Hepatocyte (in vitro differentiated cells): ENCODE results near the gene KCNQ5.

Experiments
- CTCF ChIP-seq: fragments of 200-600 bp; sonication (generic); IDR thresholded peaks from 2 replicates; pipeline ENCODE4 v1.5.1; 2016; ENCODE audit warnings: antibody characterized with exemption, mild to moderate bottlenecking; ENCODE audit not compliant: poor library complexity
- EZH2 ChIP-seq: fragments of 200-600 bp; sonication (generic); IDR thresholded peaks from 2 replicates; pipeline ENCODE4 v1.6.1; 2016; ENCODE audit warnings: antibody characterized with exemption, mild to moderate bottlenecking, borderline replicate concordance

GRCh38 chr6:73151732-73152131 lies 529.9 kb downstream of the KCNQ5 start:
- TF ChIP-seq CTCF (no peak), EZH2 (no peak)
